GM10266 (cell line): ENCODE measurements around the gene ZNF423.

ENCODE experiments used
- DNase-seq: peaks from one replicate; pipeline ENCODE4 v3.0.0; 2012; ENCODE audit errors: extremely low spot score
- CTCF ChIP-seq: IDR thresholded peaks from 2 replicates; pipeline ENCODE4 v1.5.1; 2012; ENCODE audit warnings: mild to moderate bottlenecking, low read depth; ENCODE audit not compliant: control insufficient read depth, insufficient read depth; ENCODE audit errors: missing control alignments

The ZNF423 gene

GRCh38 chr16:49589544-49590031, 266.3 kb downstream of the ZNF423 start:
- no peak for TF ChIP-seq CTCF
- no peak for DNase-seq

- TF ChIP-seq CTCF = no peak
- no peak for DNase-seq
Observed at GRCh38 chr16:49588729-49589384, 267.1 kb downstream of the ZNF423 start.

GRCh38 chr16:49588026-49588425, 267.9 kb downstream of the ZNF423 start:
- TF ChIP-seq CTCF = no peak
- DNase-seq = no peak

GRCh38 chr16:49587511-49587910, 268.4 kb downstream of the ZNF423 start:
- no peak for DNase-seq
- TF ChIP-seq CTCF = no peak

- DNase-seq = no peak
- TF ChIP-seq CTCF = no peak
Observed at GRCh38 chr16:49586466-49587450, 269.2 kb downstream of the ZNF423 start.

GRCh38 chr16:49585143-49585832, 270.6 kb downstream of the ZNF423 start:
- DNase-seq = no peak
- no peak for TF ChIP-seq CTCF
